ENCODE data around the gene GPX2.

- TF ChIP-seq CTCF (conservative IDR thresholded peaks at IDR 0.05; ENCODE audit: low read length) = no peak
- TF ChIP-seq EZH2phosphoT487 (IDR thresholded peaks at IDR 0.05; ENCODE audit: borderline replicate concordance, low read depth, low read length) = no peak
These were observed 44.9 kb upstream of the GPX2 start for GRCh38 chr14:64987438-64987767.
